Fibroblast of lung (primary cell): ENCODE data around the gene KIF1C.

ENCODE experiments used
- CTCF ChIP-seq, 2 donors: IDR thresholded peaks in 1 of 2; conservative IDR thresholded peaks in 1 of 2; 1 replicate in 1 of 2; 2 replicates in 1 of 2; pipeline ENCODE4 v1.5.1; 2011 to 2012; ENCODE audit warnings: low read length in 2 of 2, control low read depth in 1 of 2, inconsistent platforms in 1 of 2, low read depth in 1 of 2, mild to moderate bottlenecking in 1 of 2
- EZH2 ChIP-seq: IDR thresholded peaks from 2 replicates; pipeline ENCODE4 v1.5.1; 2012; ENCODE audit warnings: low read length, control low read depth, mild to moderate bottlenecking; ENCODE audit errors: missing control alignments

DNA sequence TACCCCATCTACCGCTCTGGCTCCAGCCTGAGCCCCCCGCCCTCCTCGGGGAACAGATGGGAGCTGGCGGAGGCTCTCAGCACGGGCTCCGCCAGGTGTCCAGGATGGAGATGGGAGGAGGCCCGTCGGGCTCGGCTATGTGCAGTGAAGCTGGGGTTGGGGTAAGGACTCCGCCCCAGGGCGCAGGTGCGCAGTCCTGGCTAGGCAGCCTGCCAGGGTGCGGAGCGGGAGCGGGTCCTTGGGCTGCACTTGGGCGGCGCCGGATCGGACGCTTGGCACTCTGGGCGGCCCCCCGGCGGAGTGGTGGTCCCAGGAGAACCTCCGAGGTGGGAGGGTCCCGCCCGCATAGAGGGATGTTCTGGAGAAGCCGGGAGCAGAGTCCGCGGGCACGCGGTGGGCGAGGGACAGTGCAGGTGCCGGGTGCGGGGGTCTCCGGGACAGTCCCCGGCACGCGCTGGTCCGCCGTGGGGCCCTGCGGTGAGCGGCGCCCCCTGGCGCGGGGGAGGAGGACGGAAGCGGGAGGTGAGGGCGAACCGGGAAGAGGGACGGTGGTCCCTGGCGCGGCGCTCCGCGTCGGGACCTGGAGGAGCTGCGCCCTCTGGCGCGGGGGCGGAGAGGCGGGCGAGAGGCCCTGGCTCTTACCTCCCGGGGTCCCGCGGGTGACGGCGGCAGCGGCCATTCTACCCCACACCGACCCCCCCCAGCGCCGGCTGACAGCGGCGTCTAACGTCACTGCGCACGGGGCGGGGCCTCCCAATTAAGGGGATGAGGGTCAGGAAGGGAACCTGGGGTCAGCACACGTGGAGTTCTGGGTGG, 10.6 kb upstream of the KIF1C start, which contains the start of gene CAMTA2:
- TF ChIP-seq EZH2 (no peak), CTCF (conservative IDR thresholded peaks at IDR 0.05 in 1 of 2, IDR thresholded peaks at IDR 0.05 in 1 of 2; ENCODE audit: low read depth in 1 of 2, low read length in 2 of 2) (peak; percentile 49 to 66)
